GM19043 (cell line): ENCODE results near the gene LPP.

Experiments
- ATAC-seq: cut with Tn5 transposase; IDR thresholded peaks from one replicate; pipeline ENCODE4 v1.9.1; 2021; ENCODE audit warnings: low read depth; ENCODE audit not compliant: unreplicated experiment

LPP gene

GRCh38 chr3:188349351-188349901 is 195.5 kb downstream of the LPP start:
- ATAC-seq, result no peak

GRCh38 chr3:188349933-188350332 is 196.0 kb downstream of the LPP start:
- ATAC-seq, result no peak

GRCh38 chr3:188350961-188351360 is 197.0 kb downstream of the LPP start:
- no peak for ATAC-seq

- ATAC-seq, result no peak
These were observed 197.7 kb downstream of the LPP start for GRCh38 chr3:188351648-188352047.

- ATAC-seq, result no peak
These were observed 198.4 kb downstream of the LPP start for GRCh38 chr3:188352196-188352927.

GRCh38 chr3:188353426-188353825 is 199.5 kb downstream of the LPP start:
- ATAC-seq, result no peak

GRCh38 chr3:188358787-188359493 is 205.0 kb downstream of the LPP start:
- no peak for ATAC-seq

GRCh38 chr3:188360364-188360881 is 206.5 kb downstream of the LPP start:
- ATAC-seq, result no peak

GRCh38 chr3:188361888-188362287 is 207.9 kb downstream of the LPP start:
- no peak for ATAC-seq

- ATAC-seq, result no peak
These were observed 208.5 kb downstream of the LPP start for GRCh38 chr3:188362405-188362831.

- ATAC-seq, result no peak
These were observed 211.2 kb downstream of the LPP start for GRCh38 chr3:188365184-188365583.

GRCh38 chr3:188365988-188366698 is 212.2 kb downstream of the LPP start:
- ATAC-seq, result no peak

- no peak for ATAC-seq
These were observed 213.7 kb downstream of the LPP start for GRCh38 chr3:188367678-188368077.

- ATAC-seq, result no peak
These were observed 215.6 kb downstream of the LPP start for GRCh38 chr3:188369526-188369925.

GRCh38 chr3:188370081-188370830 is 216.3 kb downstream of the LPP start:
- ATAC-seq, result no peak

- ATAC-seq, result no peak
These were observed 224.8 kb downstream of the LPP start for GRCh38 chr3:188378786-188379185.

- no peak for ATAC-seq
These were observed 226.3 kb downstream of the LPP start for GRCh38 chr3:188380252-188380651.

GRCh38 chr3:188380722-188381121 is 226.8 kb downstream of the LPP start:
- no peak for ATAC-seq

GRCh38 chr3:188383748-188384147 is 229.8 kb downstream of the LPP start:
- no peak for ATAC-seq

- ATAC-seq, result no peak
These were observed 231.3 kb downstream of the LPP start for GRCh38 chr3:188385295-188385694.
